Measurements from ENCODE around the gene PPIH. TPM values are rescaled to one million over a fixed set of nuclear protein-coding genes. Genes with fewer than 3 reads are reported as not detected.

The PPIH gene
- total RNA-seq, 1 experiment from 2014 or later, result 102 TPM

GRCh38 chr1:42674214-42674613, 16.0 kb downstream of the PPIH start:
- Histone ChIP-seq H4K20me1 (ENCODE audit: insufficient read depth) (no peaks in the 10 kb centered on the region), H3K9me2 (ENCODE audit: insufficient read depth) (no peaks in the 10 kb centered on the region), H3K27ac (no peak overlapping the region), H3K36me3 (ENCODE audit: low read depth) (no peaks in the 10 kb centered on the region), H2AFZ (no peak overlapping the region), H3K9me3 (ENCODE audit: insufficient read depth, low read depth) (no peaks in the 10 kb centered on the region), H3F3A (ENCODE audit: insufficient read depth, low read depth) (no peaks in the 10 kb centered on the region; the same call in 1 of the 2 replicates), H3K79me2 (ENCODE audit: low read depth) (no peaks in the 10 kb centered on the region), H3K4me1 (replicated peaks; ENCODE audit: insufficient read depth) (no peaks in the 10 kb centered on the region), H3K27me3 (ENCODE audit: insufficient read depth, low read depth) (no peaks in the 10 kb centered on the region), H3K4me2 (no peak overlapping the region), H3K4me3 (no peak overlapping the region)
- BruUV-seq (replicated peaks), result no TSS peak
- DNase-seq, result no peak
- intact Hi-C loops (cut with micrococcal nuclease; ENCODE audit: unreplicated experiment), result no loop called here
- CTCF ChIA-PET, result no interaction called here
- no peak for TF ChIP-seq EZH2 (IDR thresholded peaks at IDR 0.05; ENCODE audit: low read depth)
- TF ChIP-seq CTCF (conservative IDR thresholded peaks at IDR 0.05), result no peak
- POLR2A ChIA-PET (ENCODE audit: unreplicated experiment), result interaction anchor here (0.7 kb wide), 1 partner anchor 18 kb away, joined by 4 read pairs; no protein-coding TSS in a partner anchor

DNA sequence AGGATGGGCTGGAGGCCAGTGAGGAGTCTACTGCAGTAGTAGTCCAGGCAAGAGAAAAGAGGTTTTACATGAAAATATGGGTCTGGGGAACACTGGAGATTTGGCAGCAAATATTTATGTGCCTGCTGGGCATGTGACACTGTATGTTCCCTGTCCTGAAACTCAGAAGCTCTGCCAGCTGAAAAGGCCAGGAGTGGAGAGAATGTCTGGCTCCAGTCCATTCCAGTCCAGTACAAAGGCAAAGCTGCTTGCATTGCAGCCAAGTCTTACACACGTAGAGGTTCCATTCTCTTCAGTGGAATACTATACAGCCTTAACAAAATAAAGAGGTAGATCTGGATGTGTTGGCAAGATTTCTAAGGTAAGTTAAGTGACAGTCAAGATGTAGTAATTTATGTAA, 16.5 kb downstream of the PPIH start:
- Histone ChIP-seq H3K4me2 (no peak overlapping the region), H3K27ac (no peak overlapping the region), H3K79me2 (ENCODE audit: low read depth) (no peaks in the 10 kb centered on the region), H3K9me3 (ENCODE audit: insufficient read depth, low read depth) (no peaks in the 10 kb centered on the region), H3K9me2 (ENCODE audit: insufficient read depth) (no peaks in the 10 kb centered on the region), H3K4me1 (replicated peaks; ENCODE audit: insufficient read depth) (no peaks in the 10 kb centered on the region), H3K36me3 (ENCODE audit: low read depth) (no peaks in the 10 kb centered on the region), H3K4me3 (no peak overlapping the region), H4K20me1 (ENCODE audit: insufficient read depth) (no peaks in the 10 kb centered on the region), H2AFZ (no peak overlapping the region), H3F3A (ENCODE audit: insufficient read depth, low read depth) (no peaks in the 10 kb centered on the region), H3K27me3 (ENCODE audit: insufficient read depth, low read depth) (no peaks in the 10 kb centered on the region)
- TF ChIP-seq EZH2 (IDR thresholded peaks at IDR 0.05; ENCODE audit: low read depth) (no peak), CTCF (conservative IDR thresholded peaks at IDR 0.05) (no peak)
- ChIA-PET POLR2A (ENCODE audit: unreplicated experiment) (interaction anchor here (0.7 kb wide), 1 partner anchor 18 kb away, joined by 4 read pairs; no protein-coding TSS in a partner anchor), CTCF (no interaction called here)
- intact Hi-C loops (cut with micrococcal nuclease; ENCODE audit: unreplicated experiment), result no loop called here
- DNase-seq, result no peak
- no TSS peak for BruUV-seq (replicated peaks)

DNA sequence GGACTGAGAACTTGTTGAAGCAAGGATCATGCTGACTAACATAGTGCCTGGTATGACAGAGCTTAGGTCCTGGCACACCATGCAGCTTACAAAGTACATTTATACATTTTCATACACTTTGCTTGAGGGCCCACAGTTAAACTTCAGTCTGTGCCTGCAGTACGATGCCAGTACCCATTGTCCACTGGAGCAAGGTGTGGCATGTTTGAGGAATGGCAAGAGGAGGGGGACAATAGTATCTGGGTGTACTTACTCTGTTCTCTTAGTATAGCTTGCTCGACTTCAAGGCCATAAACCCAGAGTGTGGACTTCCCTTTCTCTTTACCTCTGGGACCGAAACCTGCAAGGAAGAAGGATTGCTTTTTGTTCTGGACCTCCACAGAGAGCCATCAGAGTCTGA, 17.2 kb downstream of the PPIH start:
- ChIA-PET POLR2A (ENCODE audit: unreplicated experiment) (no interaction called here), CTCF (no interaction called here)
- no peak overlapping the region for H3K27ac ChIP-seq
- no TSS peak for BruUV-seq (replicated peaks)
- H3K4me2 ChIP-seq, result no peak overlapping the region
- 0 out of 2 replicates have a peak, but pooled peaks cover 3% of the 10 kb centered on the region for H3F3A ChIP-seq (ENCODE audit: insufficient read depth, low read depth)
- no peaks in the 10 kb centered on the region for H3K27me3 ChIP-seq (ENCODE audit: insufficient read depth, low read depth)
- DNase-seq, result no peak
- no peaks in the 10 kb centered on the region for H4K20me1 ChIP-seq (ENCODE audit: insufficient read depth)
- H3K4me3 ChIP-seq, result no peak overlapping the region
- H3K9me3 ChIP-seq (ENCODE audit: insufficient read depth, low read depth), result no peaks in the 10 kb centered on the region
- no peaks in the 10 kb centered on the region for H3K9me2 ChIP-seq (ENCODE audit: insufficient read depth)
- no peaks in the 10 kb centered on the region for H3K36me3 ChIP-seq (ENCODE audit: low read depth)
- intact Hi-C loops (cut with micrococcal nuclease; ENCODE audit: unreplicated experiment), result no loop called here
- H2AFZ ChIP-seq, result no peak overlapping the region
- H3K4me1 ChIP-seq (replicated peaks; ENCODE audit: insufficient read depth), result peaks cover 4% of the 10 kb centered on the region
- H3K79me2 ChIP-seq (ENCODE audit: low read depth), result peaks cover 5% of the 10 kb centered on the region
- TF ChIP-seq CTCF (conservative IDR thresholded peaks at IDR 0.05), result no peak
- no peak for TF ChIP-seq EZH2 (IDR thresholded peaks at IDR 0.05; ENCODE audit: low read depth)
